RWPE2 (cell line): Measurements from ENCODE around the gene TAF3.

Source experiments
- ATAC-seq: fragments of 200-7000 bp; cut with Tn5 transposase; 3 replicates; pipeline ENCODE4 v1.9.1; 2021; ENCODE audit warnings: low read depth
- DNase-seq: peaks from one replicate; pipeline ENCODE4 v3.0.0-alpha.2; 2020; ENCODE audit warnings: low spot score
- H3K27ac ChIP-seq: fragments of 450-650 bp; 2 replicates; pipeline ENCODE4 v1.5.1; 2017; ENCODE audit warnings: mild to moderate bottlenecking; ENCODE audit not compliant: poor library complexity, severe bottlenecking
- H3K27me3 ChIP-seq: fragments of 250-450 bp; sonication (Bioruptor Pico); 2 replicates; pipeline ENCODE4 v1.5.1; 2021; ENCODE audit warnings: mild to moderate bottlenecking, moderate library complexity; ENCODE audit not compliant: insufficient read depth, poor library complexity, severe bottlenecking
- H3K36me3 ChIP-seq: fragments of 250-450 bp; sonication (Bioruptor Pico); 2 replicates; pipeline ENCODE4 v1.5.1; 2020; ENCODE audit warnings: low read depth, mild to moderate bottlenecking, moderate library complexity
- H3K4me1 ChIP-seq: fragments of 250-450 bp; sonication (Bioruptor Pico); 2 replicates; pipeline ENCODE4 v1.5.1; 2021; ENCODE audit warnings: mild to moderate bottlenecking, moderate library complexity; ENCODE audit not compliant: insufficient read depth, poor library complexity, severe bottlenecking
- H3K4me3 ChIP-seq: fragments of 250-450 bp; sonication (Bioruptor Pico); 2 replicates; pipeline ENCODE4 v1.5.1; 2021; ENCODE audit warnings: mild to moderate bottlenecking, moderate library complexity; ENCODE audit not compliant: severe bottlenecking
- H3K9me3 ChIP-seq: fragments of 250-450 bp; sonication (Bioruptor Pico); 2 replicates; pipeline ENCODE4 v1.5.1; 2021; ENCODE audit warnings: mild to moderate bottlenecking, moderate library complexity; ENCODE audit not compliant: severe bottlenecking
- TF ChIP-seq, protein P1 (sequence below): fragments of 450-650 bp; IDR thresholded peaks from one replicate; pipeline ENCODE4 v1.5.1; 2017; ENCODE audit warnings: mild to moderate bottlenecking, moderate library complexity; ENCODE audit not compliant: poor library complexity, severe bottlenecking

TAF3 gene

DNA sequence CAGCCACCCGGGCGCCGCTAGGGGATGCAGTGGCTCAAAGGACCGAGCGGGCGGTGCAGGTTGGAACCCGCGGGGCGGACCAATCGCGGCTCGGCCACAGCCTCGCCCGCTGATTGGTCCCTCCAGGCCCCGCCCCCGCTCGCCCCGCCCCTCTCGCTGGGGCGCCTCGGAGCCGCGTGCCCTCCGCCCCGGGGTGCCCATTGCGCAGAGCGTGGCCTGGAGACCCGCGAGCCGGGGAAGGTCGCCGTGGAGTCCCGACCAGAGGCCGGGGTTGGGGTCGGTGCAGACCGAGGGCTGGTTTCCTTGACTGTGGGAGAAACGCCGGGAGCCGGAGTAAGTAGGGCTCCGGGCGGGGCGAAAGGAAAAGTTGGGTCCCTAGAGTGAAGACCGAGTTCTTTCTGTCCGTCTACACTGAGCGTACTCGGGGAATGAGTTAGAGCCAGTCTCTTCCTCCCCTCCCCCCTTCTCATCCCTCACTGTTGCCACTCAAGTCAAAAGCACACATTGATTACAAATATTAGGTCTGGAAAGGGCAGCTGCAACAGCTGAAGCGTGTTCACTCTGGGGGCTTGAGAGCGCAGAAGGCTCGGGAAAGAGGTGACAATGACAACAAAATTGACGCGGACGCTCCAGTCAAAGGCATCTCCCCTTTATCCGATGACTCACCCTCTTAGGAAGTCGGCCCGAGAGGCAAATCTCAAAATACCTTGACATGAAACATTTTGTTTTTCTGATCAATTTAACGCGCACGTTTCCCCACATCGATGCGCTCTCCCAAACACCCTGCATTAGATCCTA is 235.3 kb downstream of the TAF3 start:
- peaks cover 3% of the 10 kb centered on the region; the same call in 1 of the 2 replicates for H3K36me3 ChIP-seq
- H3K4me3 ChIP-seq: peak overlapping the region; percentile 61
- H3K9me3 ChIP-seq: no peaks in the 10 kb centered on the region
- TF ChIP-seq, protein P1, sequence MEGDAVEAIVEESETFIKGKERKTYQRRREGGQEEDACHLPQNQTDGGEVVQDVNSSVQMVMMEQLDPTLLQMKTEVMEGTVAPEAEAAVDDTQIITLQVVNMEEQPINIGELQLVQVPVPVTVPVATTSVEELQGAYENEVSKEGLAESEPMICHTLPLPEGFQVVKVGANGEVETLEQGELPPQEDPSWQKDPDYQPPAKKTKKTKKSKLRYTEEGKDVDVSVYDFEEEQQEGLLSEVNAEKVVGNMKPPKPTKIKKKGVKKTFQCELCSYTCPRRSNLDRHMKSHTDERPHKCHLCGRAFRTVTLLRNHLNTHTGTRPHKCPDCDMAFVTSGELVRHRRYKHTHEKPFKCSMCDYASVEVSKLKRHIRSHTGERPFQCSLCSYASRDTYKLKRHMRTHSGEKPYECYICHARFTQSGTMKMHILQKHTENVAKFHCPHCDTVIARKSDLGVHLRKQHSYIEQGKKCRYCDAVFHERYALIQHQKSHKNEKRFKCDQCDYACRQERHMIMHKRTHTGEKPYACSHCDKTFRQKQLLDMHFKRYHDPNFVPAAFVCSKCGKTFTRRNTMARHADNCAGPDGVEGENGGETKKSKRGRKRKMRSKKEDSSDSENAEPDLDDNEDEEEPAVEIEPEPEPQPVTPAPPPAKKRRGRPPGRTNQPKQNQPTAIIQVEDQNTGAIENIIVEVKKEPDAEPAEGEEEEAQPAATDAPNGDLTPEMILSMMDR: peak; percentile 97
- ATAC-seq (peak; percentile 69), DNase-seq (peak; percentile 85)
- H3K27ac ChIP-seq: peak overlapping the region; percentile 78
- H3K4me1 ChIP-seq: no peaks in the 10 kb centered on the region
- H3K27me3 ChIP-seq: no peaks in the 10 kb centered on the region

DNA sequence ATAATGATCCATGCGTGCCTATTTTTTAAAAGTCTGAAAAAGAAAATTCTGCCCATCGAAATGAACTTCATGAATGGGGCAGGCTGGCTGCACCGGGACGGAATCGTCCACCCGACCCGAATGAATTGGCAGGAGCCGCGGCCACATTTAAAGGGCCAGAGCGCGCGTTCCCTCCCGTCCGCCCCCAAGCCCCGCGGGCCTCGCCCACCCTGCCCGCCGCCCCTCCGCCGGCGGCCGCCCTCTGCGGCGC is 235.9 kb downstream of the TAF3 start:
- H3K9me3 ChIP-seq: no peaks in the 10 kb centered on the region
- ATAC-seq: peak; percentile 8; the same call in 2 of the 3 replicates
- peak overlapping the region; percentile 78 for H3K27ac ChIP-seq
- H3K36me3 ChIP-seq: peaks cover 8% of the 10 kb centered on the region; the same call in 1 of the 2 replicates
- H3K4me3 ChIP-seq: peak overlapping the region; percentile 61
- H3K4me1 ChIP-seq: no peaks in the 10 kb centered on the region
- no peaks in the 10 kb centered on the region for H3K27me3 ChIP-seq
- no peak for DNase-seq
- TF ChIP-seq, protein P1: no peak

DNA sequence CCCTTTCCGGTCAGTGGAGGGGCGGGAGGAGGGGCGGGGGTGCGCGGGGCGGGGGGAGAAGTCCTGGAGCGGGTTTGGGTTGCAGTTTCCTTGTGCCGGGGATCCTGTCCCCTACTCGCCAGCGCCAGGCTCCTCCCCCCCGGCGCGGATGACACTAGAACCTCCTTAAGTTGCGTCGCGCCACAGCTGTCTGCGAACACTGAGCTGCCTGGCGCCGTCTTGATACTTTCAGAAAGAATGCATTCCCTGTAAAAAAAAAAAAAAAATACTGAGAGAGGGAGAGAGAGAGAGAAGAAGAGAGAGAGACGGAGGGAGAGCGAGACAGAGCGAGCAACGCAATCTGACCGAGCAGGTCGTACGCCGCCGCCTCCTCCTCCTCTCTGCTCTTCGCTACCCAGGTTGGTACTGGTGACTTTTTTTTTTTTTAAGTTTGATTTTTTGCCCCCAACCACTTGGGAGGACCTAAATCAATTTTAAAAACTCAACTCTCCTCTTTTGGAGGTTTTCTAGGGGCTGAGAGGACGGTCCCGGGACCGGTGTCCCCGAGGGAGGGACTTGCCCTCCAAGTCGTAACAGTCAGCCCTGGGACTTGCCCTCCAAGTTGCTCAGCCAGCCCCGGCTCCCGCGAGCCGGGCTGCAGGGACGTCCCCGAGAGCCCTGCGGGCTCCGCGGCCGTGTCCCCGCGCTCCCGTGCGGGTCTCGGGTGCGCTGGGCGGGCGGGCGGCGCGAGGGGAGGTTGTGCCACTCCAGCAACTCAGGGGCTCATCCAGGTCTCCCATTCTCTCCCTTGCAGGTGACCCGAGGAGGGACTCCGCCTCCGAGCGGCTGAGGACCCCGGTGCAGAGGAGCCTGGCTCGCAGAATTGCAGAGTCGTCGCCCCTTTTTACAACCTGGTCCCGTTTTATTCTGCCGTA is 236.4 kb downstream of the TAF3 start, which contains the start of gene GATA3:
Gene GATA3 (plus strand): TSS at position 195 of the 914 bp plus-strand sequence. CDS start 968 bp downstream, outside the sequence.
- ATAC-seq (peak; percentile 13; the same call in 1 of the 3 replicates), DNase-seq (peak; percentile 86)
- TF ChIP-seq, protein P1: no peak
- H3K4me3 ChIP-seq: peak within 1 kb of the TSS; percentile 61
- H3K9me3 ChIP-seq: no peaks in the 10 kb centered on the region
- H3K27me3 ChIP-seq: no peaks in the 10 kb centered on the region
- peak within 1 kb of the TSS; percentile 78 for H3K27ac ChIP-seq
- H3K36me3 ChIP-seq: peaks cover 12% of the 10 kb centered on the region
- peaks cover 2% of the 10 kb centered on the region for H3K4me1 ChIP-seq

DNA sequence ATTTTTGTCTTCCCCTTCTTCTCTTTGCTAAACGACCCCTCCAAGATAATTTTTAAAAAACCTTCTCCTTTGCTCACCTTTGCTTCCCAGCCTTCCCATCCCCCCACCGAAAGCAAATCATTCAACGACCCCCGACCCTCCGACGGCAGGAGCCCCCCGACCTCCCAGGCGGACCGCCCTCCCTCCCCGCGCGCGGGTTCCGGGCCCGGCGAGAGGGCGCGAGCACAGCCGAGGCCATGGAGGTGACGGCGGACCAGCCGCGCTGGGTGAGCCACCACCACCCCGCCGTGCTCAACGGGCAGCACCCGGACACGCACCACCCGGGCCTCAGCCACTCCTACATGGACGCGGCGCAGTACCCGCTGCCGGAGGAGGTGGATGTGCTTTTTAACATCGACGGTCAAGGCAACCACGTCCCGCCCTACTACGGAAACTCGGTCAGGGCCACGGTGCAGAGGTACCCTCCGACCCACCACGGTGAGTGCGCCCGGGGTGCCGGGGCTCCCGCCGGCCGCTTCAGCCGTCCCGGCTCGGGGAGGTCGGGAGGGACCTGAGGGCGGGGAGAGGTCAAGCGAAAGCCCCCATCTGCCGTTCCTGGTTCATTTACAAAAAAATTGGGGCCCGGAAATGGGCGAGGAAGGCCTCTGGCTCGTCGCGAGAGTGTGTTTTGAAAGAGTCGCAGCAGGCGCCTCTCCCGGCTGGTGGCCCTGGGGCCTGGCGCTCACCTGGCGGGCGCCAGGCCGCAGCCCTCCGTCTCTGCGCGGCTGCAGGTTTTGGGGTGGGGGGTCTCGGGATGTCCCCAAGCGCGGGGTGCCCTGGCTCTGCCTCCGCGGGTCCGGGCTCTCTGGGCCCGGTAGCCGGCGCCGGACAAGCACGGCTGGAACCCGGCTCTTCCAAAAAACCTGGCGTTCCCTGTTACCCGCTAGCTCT is 237.4 kb downstream of the TAF3 start:
- peak overlapping the region; percentile 78 for H3K27ac ChIP-seq
- no peaks in the 10 kb centered on the region for H3K27me3 ChIP-seq
- H3K4me1 ChIP-seq: peaks cover 8% of the 10 kb centered on the region
- peak; percentile 15; the same call in 2 of the 3 replicates for ATAC-seq
- H3K36me3 ChIP-seq: peaks cover 19% of the 10 kb centered on the region
- H3K4me3 ChIP-seq: peak overlapping the region; percentile 61
- no peak for DNase-seq
- H3K9me3 ChIP-seq: no peaks in the 10 kb centered on the region
- TF ChIP-seq, protein P1: no peak
